Thyroid gland (tissue), 4 donors: Measurements from ENCODE around the gene NMNAT2.

Source experiments
- POLR2A ChIP-seq, 2 donors: fragments of 450-650 bp; IDR thresholded peaks; one replicate each; pipeline ENCODE4 v1.6.1; 2017; ENCODE audit warnings: antibody characterized with exemption in 2 of 2, mild to moderate bottlenecking in 2 of 2, moderate library complexity in 1 of 2
- TF ChIP-seq, protein P1 (sequence below), 6 experiments: fragments of 200-600 bp in 3 of 6; fragments of 450-650 bp in 3 of 6; sonication (generic) in 3 of 6; IDR thresholded peaks; one replicate each; pipeline ENCODE4 v1.5.1; 2016 to 2019; ENCODE audit warnings: antibody characterized with exemption in 6 of 6, mild to moderate bottlenecking in 2 of 6, inconsistent platforms in 1 of 6, moderate library complexity in 1 of 6

DNA sequence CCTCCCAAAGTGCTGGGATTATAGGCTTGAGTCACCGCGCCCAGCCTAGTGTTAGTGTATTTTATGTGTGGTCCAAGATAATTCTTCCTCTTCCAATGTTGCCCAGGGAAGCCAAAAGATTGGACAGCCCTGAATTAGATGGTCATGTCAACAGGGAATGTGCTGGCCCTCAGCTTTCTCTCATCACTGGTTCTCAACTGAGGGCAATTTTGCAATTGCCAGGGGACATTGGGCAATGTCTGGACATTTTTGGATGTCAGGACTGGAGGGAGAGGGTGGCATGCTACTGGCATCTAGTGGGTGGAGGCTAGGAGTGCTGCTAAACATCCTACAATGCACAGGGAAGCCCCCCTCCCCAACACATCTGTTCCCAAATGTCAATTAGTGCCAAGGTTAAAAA lies 137.1 kb downstream of the NMNAT2 start:
- TF ChIP-seq, protein P1, sequence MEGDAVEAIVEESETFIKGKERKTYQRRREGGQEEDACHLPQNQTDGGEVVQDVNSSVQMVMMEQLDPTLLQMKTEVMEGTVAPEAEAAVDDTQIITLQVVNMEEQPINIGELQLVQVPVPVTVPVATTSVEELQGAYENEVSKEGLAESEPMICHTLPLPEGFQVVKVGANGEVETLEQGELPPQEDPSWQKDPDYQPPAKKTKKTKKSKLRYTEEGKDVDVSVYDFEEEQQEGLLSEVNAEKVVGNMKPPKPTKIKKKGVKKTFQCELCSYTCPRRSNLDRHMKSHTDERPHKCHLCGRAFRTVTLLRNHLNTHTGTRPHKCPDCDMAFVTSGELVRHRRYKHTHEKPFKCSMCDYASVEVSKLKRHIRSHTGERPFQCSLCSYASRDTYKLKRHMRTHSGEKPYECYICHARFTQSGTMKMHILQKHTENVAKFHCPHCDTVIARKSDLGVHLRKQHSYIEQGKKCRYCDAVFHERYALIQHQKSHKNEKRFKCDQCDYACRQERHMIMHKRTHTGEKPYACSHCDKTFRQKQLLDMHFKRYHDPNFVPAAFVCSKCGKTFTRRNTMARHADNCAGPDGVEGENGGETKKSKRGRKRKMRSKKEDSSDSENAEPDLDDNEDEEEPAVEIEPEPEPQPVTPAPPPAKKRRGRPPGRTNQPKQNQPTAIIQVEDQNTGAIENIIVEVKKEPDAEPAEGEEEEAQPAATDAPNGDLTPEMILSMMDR (IDR thresholded peaks at IDR 0.05), result no peak
- TF ChIP-seq POLR2A (IDR thresholded peaks at IDR 0.05), result no peak
